IPS DF 4.7 (cell line): ENCODE results near the gene TRIM2.

Experiments
- DNase-seq: peaks from one replicate; pipeline ENCODE4 v3.0.0-alpha.2; 2013; ENCODE audit warnings: low spot score; ENCODE audit errors: extremely low read depth

TRIM2 gene

GRCh38 chr4:153275380-153276276, 71.4 kb downstream of the TRIM2 start:
- no peak for DNase-seq

- no peak for DNase-seq
Measured at GRCh38 chr4:153276971-153277370, 72.7 kb downstream of the TRIM2 start.

GRCh38 chr4:153281476-153281875, 77.2 kb downstream of the TRIM2 start:
- DNase-seq = no peak

DNA sequence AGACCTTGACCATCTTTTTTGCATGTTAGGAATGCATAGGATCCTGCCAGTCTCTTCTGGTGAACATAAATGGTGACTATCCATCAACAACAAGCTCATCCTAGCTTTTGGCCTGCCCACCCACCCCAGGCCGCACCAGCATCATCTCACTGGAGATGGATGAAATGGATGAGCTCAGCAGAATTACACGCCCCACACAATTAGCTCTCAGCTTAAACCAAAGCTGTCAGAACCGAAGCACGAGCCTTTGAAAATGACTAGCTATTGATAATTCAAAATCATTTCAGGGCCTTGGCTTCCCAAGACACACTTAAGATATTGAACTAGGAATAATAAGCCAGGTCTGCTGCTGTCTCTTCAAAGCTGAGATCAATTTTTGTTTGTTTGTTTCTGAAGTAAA, 77.8 kb downstream of the TRIM2 start:
- no peak for DNase-seq

DNA sequence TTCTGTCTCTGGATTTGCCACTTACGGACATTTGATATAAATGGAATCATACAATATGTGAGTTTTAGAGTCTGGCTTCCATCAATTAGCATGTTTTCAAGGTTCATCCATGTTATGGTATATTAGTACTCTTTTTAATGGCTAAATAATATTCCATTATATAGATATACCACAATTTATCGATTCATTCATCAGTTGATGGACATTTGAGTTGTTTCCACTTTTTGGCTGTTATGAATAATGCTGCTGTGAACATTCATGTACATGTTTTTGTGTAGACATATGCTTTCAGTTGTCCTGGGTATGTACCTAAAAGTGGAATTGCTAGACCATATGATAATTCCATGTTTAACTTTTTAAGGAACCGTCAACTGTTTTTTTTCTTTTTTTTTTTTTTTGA, 79.0 kb downstream of the TRIM2 start:
- no peak for DNase-seq

DNA sequence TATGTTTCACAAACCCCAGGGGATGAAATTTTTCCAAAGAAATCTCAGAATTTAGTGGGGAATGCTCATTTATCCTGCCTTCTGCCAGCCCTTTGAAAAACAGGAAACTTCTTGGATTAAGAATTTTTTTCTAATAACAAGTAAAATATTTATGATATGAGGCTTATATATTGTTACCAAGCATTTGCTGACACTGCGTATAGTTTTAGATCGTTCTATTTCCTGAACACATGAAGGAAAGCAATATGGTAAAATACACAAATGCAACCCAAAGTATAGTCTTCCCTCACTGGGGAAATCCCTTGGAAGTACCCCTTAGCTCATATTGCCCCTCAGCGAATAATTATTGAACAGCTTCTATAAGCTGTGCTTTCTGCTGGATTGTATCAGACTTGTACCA, 85.9 kb downstream of the TRIM2 start:
- no peak for DNase-seq

DNA sequence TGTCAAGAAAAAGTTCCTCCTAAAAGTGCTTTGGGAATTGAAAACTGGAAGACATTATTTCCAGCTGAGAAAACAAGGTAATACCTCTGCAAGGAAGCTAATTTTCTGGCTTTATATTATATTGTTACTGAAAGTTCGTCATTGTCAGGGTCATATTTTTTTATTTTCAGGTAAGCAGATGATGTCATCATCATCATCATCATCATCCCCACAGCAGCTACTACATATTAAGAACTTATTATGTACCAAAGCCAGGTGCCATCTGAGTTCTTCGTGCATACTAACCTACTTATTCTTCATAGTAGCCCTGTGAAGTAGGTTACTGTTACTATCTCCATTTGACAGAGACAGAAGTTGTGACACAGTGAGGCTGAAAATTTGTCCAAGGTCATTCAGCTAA, 87.3 kb downstream of the TRIM2 start:
- no peak for DNase-seq

DNA sequence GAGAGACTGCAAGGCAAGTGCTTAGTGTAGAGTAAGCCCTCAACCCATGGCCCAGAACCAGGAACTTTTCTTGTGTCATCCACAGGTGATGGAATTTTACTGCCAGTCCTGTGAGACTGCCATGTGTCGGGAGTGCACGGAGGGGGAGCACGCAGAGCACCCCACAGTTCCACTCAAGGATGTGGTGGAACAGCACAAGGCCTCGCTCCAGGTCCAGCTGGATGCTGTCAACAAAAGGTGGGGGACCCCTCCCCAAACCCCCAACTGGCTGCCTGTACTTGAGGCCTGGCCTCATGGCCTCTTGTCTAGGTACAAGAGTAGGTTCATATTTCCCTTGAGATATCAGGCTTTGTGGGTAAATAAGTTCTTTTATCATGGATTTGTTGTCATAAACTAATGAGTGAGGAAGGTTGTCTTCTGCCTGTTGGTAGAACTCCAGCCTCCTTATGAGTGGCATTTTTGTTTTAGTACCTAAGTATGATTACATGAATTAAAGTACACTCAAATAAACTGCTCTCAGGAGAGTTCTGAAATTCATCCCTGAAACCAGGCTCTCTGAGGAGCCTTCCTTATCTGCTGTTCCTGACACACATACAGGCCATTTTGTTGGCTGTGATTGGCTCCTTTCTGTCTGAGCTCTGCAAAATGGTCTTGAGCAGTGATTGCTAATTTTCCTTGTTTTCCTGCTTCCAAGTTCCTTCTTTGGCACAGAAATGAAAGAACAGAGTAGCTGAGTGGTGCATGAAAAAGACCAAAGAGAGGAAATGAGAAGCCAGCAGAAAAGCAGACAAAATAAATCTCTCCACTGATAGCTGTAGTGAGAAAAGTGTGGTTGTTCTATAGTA, 88.9 kb downstream of the TRIM2 start:
- DNase-seq = no peak

DNA sequence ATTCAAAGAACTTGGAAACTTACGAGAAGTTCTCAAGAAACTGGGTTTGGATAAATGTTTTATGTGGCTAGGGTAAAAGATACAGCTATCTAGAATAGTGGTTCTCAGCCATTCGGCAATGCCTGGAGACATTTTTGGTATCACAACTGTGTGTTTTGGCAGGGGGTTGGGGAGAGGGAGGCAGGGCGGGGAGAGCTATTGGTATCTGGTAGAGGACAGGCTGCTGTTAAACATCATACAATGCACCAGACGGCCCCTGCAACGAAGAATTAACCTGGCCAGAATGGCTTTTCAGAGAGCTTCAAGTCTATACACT, 89.5 kb downstream of the TRIM2 start:
- DNase-seq = no peak

- no peak for DNase-seq
Measured at GRCh38 chr4:153294631-153295030, 90.4 kb downstream of the TRIM2 start.

- DNase-seq = no peak
Measured at GRCh38 chr4:153295131-153295755, 91.0 kb downstream of the TRIM2 start.

DNA sequence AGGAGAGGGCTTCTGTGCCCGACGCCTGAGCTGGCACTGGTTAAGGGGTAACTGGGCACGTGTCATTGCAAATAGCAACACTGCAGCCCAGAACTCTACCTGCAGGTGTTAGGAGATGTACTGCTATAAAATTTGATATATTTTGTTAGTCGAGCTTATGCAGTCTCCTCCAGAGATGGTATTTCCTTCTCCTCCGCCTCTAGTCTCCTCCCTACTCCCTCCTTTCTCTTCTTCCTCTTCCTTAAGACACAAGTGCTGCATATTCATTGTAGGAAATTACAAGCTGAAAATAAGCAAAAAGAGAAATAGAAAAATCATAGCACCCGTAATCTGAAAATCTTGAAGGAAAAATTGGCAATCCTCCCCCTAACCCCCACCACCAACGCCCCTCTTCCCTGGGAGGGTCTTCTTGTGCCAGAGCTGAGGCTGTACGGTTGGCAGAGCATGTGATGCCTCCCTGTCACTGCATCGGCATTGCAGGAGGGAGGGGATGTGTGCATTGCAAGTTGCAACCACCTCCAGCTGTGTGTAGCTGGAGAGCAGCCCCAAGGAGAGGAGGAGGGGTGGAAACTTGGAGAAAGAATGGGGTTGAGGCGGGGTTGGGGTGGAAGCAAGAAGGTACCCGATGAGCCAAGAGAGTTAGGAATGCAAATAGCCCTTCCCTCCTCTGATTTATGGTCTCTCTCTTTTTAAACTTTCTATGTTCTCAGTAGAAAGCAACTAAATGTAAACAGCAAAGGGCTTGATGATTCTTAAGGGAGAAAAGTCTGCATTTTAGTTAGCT, 92.0 kb downstream of the TRIM2 start:
- DNase-seq = no peak

DNA sequence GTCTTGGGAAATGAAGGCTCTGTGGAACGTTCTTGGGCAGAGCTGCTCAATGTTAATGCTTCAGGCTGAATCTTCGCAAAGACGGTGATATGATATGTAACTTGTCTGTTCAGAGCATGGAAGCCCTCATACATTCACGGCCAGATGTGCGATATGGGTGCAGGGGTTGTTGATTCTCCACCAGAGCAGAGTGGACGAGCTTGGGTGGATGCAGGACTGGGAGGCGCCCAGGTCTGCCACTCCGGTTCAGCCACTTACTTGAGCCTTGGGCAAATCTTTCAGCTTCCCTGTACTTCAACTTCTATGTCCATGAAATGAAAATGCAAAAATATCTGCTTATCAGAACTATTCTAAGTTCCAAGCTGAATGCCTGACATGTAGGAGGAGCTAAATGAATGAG, 92.9 kb downstream of the TRIM2 start:
- no peak for DNase-seq

DNA sequence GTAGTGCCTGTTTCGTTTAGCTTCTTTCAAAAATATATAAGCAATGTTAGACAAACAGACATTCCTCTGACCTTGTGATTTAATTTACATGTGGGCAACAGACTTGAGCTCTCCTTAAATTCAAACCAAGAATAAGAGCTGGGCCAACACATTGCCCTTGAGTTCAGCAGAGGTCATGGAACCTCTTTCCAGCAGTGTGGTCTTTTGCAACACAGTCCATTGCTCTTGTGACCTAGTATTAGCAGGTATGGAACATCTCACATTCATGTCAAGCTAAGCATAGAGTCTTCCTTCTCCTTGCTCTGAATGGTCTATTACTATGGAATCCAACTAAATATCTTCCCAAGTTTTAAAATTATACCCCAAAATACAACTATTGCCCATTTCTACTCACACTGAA, 106.5 kb downstream of the TRIM2 start:
- no peak for DNase-seq

DNA sequence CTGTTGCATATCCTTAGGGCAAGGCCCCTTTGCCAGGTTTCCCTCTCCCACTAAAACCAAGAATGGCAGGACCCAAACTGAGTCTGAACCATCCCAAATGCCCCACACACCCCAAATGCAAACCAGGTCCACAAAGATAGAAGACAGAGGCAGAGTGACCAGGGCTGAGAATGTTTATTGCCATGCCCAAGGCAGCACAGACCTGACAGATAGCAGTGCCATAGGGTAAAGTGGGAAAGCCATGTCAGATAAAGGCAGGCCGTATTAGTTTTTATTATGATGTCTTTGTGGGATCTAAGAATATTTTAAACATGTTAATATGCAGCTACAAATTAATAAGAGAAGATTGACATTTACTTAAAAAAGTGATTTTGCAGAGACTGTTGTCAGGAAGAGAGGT, 110.7 kb downstream of the TRIM2 start:
- DNase-seq = no peak

GRCh38 chr4:153318696-153319320, 114.6 kb downstream of the TRIM2 start:
- peak; percentile 22 for DNase-seq

DNA sequence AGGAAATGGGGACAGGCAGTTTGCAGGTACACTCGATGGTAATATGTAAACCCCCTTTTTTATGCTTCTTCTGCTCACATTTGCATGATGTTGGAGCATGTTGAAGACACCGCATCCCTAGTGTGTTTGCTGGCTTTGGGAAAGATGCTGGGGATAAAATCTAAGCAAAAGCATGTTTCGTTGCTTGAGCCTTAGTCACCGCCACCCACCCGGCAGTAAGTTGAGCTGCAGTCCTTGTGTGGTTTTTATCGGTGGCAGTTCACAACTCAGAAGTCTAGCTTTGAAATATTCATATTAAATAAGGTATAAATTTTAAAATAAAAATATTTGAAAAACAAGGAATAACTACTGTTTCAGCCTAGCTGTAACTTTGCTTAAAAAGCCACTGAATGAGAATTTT, 118.5 kb downstream of the TRIM2 start:
- no peak for DNase-seq

DNA sequence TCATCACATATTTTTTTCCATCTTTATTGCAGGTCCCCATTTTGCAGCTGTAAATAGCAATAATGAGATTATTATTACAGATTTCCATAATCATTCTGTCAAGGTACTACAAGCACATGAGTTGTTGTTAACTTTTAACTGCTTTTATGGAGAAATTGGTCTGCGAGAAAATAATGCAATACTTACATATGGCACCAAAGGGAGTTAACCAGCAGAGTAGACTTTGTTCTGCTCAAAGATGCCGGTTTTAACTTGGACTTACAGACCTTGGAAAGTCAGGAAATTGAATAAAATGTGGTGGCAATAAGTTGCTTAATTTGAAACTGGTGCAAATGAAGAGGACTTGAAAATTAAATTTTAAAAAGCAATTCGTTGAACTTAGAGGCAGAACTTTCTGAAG, 119.8 kb downstream of the TRIM2 start:
- DNase-seq = no peak

- no peak for DNase-seq
Measured at GRCh38 chr4:153325558-153325957, 121.3 kb downstream of the TRIM2 start.

DNA sequence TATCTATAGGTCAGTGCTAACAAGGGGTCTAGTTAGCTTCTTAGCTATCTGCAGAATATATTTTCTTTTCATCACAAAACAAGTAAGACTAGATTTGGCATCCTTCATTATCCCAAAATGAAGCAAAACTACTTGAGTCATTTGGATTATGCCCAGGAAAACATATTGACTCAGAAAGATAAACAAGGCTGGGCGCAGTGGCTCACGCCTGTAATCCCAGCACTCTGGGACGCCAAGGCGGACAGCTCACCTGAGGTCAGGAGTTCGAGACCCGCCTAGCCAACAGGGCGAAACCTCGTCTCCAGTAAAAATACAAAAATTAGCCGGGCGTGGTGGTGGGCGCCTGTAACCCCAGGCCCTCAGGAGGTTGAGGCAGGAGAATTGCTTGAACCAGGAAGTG, 122.3 kb downstream of the TRIM2 start:
- no peak for DNase-seq

DNA sequence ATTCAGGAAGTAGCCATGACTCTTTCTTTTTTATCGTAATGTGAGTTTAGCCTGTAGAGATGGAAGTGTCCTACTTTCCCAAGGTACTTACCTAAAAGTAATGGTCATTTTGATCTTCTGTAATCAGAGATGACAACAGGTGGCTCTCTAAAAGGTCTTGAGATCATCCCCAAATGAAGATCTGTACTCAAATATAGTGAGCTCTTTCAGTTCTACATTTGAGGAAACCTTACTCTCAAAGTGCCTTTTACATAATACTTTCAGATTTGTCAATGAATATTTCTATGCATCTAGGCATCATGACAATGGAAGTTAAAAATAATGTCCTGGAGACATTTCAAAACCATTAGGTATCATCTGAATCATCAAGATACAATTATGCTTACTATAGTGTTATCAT, 123.0 kb downstream of the TRIM2 start:
- no peak for DNase-seq
